Mesendoderm (in vitro differentiated cells): ENCODE data around the gene SRRM4.

Experiments
- DNase-seq: peaks from one replicate; pipeline ENCODE4 v3.0.0; 2013
- H2AK5ac ChIP-seq: 2 replicates; pipeline ENCODE4 v1.6.1; 2013; ENCODE audit warnings: low read length, inconsistent platforms
- H2BK120ac ChIP-seq: 2 replicates; pipeline ENCODE4 v1.6.1; 2013; ENCODE audit warnings: low read depth, mild to moderate bottlenecking, low read length, moderate library complexity, mixed read lengths
- H2BK15ac ChIP-seq: replicated peaks from 2 replicates; pipeline ENCODE4 v1.6.1; 2013; ENCODE audit warnings: low read depth, mild to moderate bottlenecking, moderate library complexity
- H2BK5ac ChIP-seq: 2 replicates; pipeline ENCODE4 v1.6.1; 2013; ENCODE audit warnings: low read length, inconsistent platforms
- H3K18ac ChIP-seq: 2 replicates; pipeline ENCODE4 v1.6.1; 2013; ENCODE audit warnings: mild to moderate bottlenecking, low read length, mixed read lengths
- H3K23ac ChIP-seq: one replicate; pipeline ENCODE4 v1.6.1; 2013; ENCODE audit warnings: low read length
- H3K27ac ChIP-seq: 2 replicates; pipeline ENCODE4 v1.5.1; 2013; ENCODE audit warnings: low read depth, mild to moderate bottlenecking, inconsistent platforms, low read length, moderate library complexity
- H3K27me3 ChIP-seq: 2 replicates; pipeline ENCODE4 v1.6.1; 2013; ENCODE audit warnings: low read length, control low read depth, mild to moderate bottlenecking, inconsistent platforms; ENCODE audit not compliant: insufficient read depth, poor library complexity
- H3K36me3 ChIP-seq: 2 replicates; pipeline ENCODE4 v1.6.1; 2013; ENCODE audit warnings: low read length, inconsistent platforms; ENCODE audit not compliant: control insufficient read depth, insufficient read depth
- H3K4ac ChIP-seq: one replicate; pipeline ENCODE4 v1.6.1; 2013; ENCODE audit warnings: low read depth, mild to moderate bottlenecking, low read length, moderate library complexity
- H3K4me1 ChIP-seq: 2 replicates; pipeline ENCODE4 v1.6.1; 2013; ENCODE audit warnings: low read depth, low read length, inconsistent platforms; ENCODE audit not compliant: control insufficient read depth
- H3K4me2 ChIP-seq: 2 replicates; pipeline ENCODE4 v1.6.1; 2013; ENCODE audit warnings: low read length
- H3K4me3 ChIP-seq: 2 replicates; pipeline ENCODE4 v1.5.1; 2013; ENCODE audit warnings: mild to moderate bottlenecking, low read length
- H3K56ac ChIP-seq: one replicate; pipeline ENCODE4 v1.6.1; 2013; ENCODE audit warnings: low read length
- H3K79me1 ChIP-seq: 2 replicates; pipeline ENCODE4 v1.6.1; 2013; ENCODE audit warnings: low read length, inconsistent platforms
- H3K79me2 ChIP-seq: 2 replicates; pipeline ENCODE4 v1.6.1; 2013; ENCODE audit warnings: mild to moderate bottlenecking, low read length; ENCODE audit not compliant: control insufficient read depth, insufficient read depth
- H3K9ac ChIP-seq: 2 replicates; pipeline ENCODE4 v1.6.1; 2013; ENCODE audit warnings: low read length, inconsistent platforms
- H4K5ac ChIP-seq: one replicate; pipeline ENCODE4 v1.6.1; 2013; ENCODE audit warnings: low read length
- H4K8ac ChIP-seq: one replicate; pipeline ENCODE4 v1.6.1; 2013; ENCODE audit warnings: low read depth, mild to moderate bottlenecking, control low read depth, low read length, moderate library complexity
- WGBS: extraction: QIAGEN DNeasy Blood & Tissue Kit; methylation state at CpG from one replicate; pipeline ENCODE4 v1.1.7; 2013; ENCODE audit warnings: low lambda C conversion rate, missing lambda C conversion rate; ENCODE audit not compliant: insufficient coverage; ENCODE audit errors: extremely low coverage; 5-methylcytosine and 5-hydroxymethylcytosine counted together

Gene SRRM4

DNA sequence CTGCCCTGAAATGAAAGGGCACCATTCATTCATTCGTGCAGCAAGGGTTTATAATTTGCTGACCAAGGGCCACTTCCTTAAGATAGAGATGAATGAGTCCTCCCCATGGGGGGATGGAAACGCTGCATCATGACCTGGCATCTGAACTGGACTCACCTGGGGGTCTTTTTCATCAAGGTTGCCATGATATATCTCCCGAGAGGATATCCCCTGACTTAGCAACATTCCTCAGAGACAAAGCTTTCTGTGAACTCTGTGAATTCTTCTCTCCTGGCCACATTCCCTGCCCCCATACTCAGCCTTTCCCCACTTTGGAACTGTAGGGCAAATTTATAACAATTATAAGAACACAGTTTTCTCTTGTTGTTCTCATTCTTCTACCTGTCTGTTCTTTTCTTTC, 30.8 kb downstream of the SRRM4 start:
- H3K4me1 ChIP-seq, result peaks cover 15% of the 10 kb centered on the region
- H3K27ac ChIP-seq, result no peak overlapping the region
- H3K27me3 ChIP-seq, result no peaks in the 10 kb centered on the region
- no peaks in the 10 kb centered on the region for H3K79me2 ChIP-seq
- no peak overlapping the region for H3K23ac ChIP-seq
- H3K36me3 ChIP-seq, result no peaks in the 10 kb centered on the region
- H2BK120ac ChIP-seq, result no peak overlapping the region
- no peak overlapping the region for H4K5ac ChIP-seq
- H3K4ac ChIP-seq, result no peak overlapping the region
- no peak overlapping the region for H3K4me2 ChIP-seq
- H4K8ac ChIP-seq, result no peak overlapping the region
- H3K9ac ChIP-seq, result no peak overlapping the region
- H2AK5ac ChIP-seq, result no peak overlapping the region
- WGBS, result no CpG with 5 or more reads among the region's 3 CpGs
- no peak overlapping the region for H3K4me3 ChIP-seq
- no peak overlapping the region for H2BK5ac ChIP-seq
- no peaks in the 10 kb centered on the region for H3K79me1 ChIP-seq
- no peak overlapping the region for H3K56ac ChIP-seq
- peak; percentile 85 for DNase-seq
- no peak overlapping the region for H2BK15ac ChIP-seq
- H3K18ac ChIP-seq, result no peak overlapping the region

DNA sequence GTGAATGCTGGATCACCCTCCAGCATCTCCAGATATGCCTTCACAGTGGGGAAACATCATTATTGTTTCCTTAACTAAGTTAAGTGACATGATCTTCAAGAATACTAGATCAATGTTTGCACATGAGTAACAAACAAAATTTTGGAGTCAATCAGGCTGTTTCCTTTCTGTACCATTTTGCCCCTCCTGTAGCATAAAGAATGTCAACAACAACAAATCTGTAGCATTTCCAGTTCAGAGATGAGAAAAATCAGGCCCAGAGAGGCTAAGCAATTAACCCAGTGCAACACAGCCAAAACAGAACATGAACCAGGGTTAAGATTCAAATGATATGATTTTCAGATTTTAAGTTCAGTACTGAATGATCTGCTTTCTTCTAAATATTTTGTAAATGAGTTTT, 31.7 kb downstream of the SRRM4 start:
- Histone ChIP-seq H2AK5ac (no peak overlapping the region), H3K4me3 (no peak overlapping the region), H2BK15ac (no peak overlapping the region), H3K56ac (no peak overlapping the region), H3K27ac (no peak overlapping the region), H2BK5ac (no peak overlapping the region), H3K18ac (no peak overlapping the region), H4K8ac (no peak overlapping the region), H3K79me1 (no peaks in the 10 kb centered on the region), H3K4me2 (no peak overlapping the region), H3K4ac (no peak overlapping the region), H4K5ac (no peak overlapping the region), H3K9ac (no peak overlapping the region), H3K79me2 (no peaks in the 10 kb centered on the region), H3K23ac (no peak overlapping the region), H3K27me3 (no peaks in the 10 kb centered on the region), H2BK120ac (no peak overlapping the region), H3K4me1 (peaks cover 15% of the 10 kb centered on the region), H3K36me3 (no peaks in the 10 kb centered on the region)
- no peak for DNase-seq

DNA sequence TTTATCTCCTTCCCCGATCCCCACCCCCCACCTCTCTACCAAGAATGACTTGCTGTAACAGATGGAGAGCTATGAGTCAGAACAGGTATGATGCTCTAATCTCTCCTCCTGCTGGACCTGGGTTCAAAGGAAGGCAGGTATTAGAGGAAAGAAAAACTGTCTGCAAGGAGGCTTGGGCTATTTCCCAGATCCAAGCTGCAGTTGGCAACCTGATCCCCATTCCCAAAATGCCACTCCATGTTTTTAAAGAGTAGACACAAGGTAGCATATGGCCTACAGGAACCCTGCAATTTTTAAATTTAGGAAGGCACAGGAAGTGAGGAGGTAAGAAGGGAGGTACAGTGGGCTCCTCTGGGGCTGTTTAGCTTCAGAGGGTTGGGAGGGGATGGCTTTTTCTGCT, 33.0 kb downstream of the SRRM4 start:
- Histone ChIP-seq H4K8ac (no peak overlapping the region), H2BK15ac (no peak overlapping the region), H3K4ac (no peak overlapping the region), H3K36me3 (no peaks in the 10 kb centered on the region), H3K18ac (no peak overlapping the region), H3K79me1 (no peaks in the 10 kb centered on the region), H3K27ac (no peak overlapping the region), H3K9ac (no peak overlapping the region), H4K5ac (no peak overlapping the region), H3K23ac (no peak overlapping the region), H2BK120ac (no peak overlapping the region), H3K27me3 (no peaks in the 10 kb centered on the region), H2BK5ac (no peak overlapping the region), H3K4me3 (no peak overlapping the region), H3K4me1 (peaks cover 16% of the 10 kb centered on the region), H3K4me2 (no peak overlapping the region), H3K56ac (no peak overlapping the region), H2AK5ac (no peak overlapping the region), H3K79me2 (no peaks in the 10 kb centered on the region)
- no CpG with 5 or more reads among the region's 1 CpG for WGBS
- DNase-seq, result no peak

DNA sequence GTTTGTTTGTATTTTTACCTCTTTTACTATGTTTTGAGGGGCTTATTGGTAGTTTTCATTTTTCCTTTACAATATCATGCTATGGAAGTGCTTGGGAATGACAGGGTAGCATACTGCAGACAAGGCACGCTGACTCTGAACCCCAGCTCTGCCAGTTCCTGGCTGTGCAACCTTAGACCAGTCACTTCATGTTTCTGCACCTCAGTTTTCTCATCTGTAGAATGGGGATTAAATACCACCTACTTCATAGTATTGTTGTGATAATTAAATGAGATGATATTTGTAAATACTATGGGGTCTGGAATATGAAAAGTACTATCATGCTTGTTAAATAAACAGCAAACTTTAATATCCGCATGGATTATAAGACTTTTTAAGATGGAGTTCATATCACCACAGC, 35.4 kb downstream of the SRRM4 start:
- Histone ChIP-seq H3K36me3 (no peaks in the 10 kb centered on the region), H3K79me1 (no peaks in the 10 kb centered on the region), H4K8ac (no peak overlapping the region), H3K4me3 (no peak overlapping the region), H3K23ac (no peak overlapping the region), H3K27ac (no peak overlapping the region), H3K79me2 (no peaks in the 10 kb centered on the region), H3K9ac (no peak overlapping the region), H3K18ac (no peak overlapping the region), H2AK5ac (no peak overlapping the region), H3K27me3 (no peaks in the 10 kb centered on the region), H3K4me2 (no peak overlapping the region), H2BK15ac (no peak overlapping the region), H4K5ac (no peak overlapping the region), H3K4ac (no peak overlapping the region), H2BK120ac (no peak overlapping the region), H3K56ac (no peak overlapping the region), H3K4me1 (peaks cover 11% of the 10 kb centered on the region), H2BK5ac (no peak overlapping the region)
- no peak for DNase-seq
- WGBS, result no CpG with 5 or more reads among the region's 2 CpGs

DNA sequence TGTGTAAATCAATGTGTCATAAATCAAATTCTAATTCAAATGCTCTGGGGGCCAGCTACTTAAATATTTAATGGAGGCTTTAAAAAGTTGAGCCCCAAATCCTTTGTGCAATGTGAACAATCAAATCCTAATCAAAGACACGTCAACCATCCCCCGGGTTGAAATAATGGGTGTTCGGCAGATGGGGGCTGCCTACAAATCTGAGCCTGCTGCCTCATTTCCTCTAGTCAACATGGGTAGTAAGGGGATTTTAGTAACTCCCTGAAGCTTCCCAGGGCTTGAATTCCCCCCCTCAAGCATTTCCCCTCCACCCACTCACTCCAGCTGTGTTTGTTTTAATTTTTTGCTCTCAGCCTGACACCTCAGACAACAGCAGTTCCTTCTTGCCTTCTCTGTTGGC, 37.8 kb downstream of the SRRM4 start:
- no peak overlapping the region for H2AK5ac ChIP-seq
- H3K27me3 ChIP-seq, result no peaks in the 10 kb centered on the region
- H3K4me3 ChIP-seq, result no peak overlapping the region
- H3K79me1 ChIP-seq, result no peaks in the 10 kb centered on the region
- no peak overlapping the region for H3K4me2 ChIP-seq
- no peak for DNase-seq
- no peak overlapping the region for H3K56ac ChIP-seq
- H3K4ac ChIP-seq, result no peak overlapping the region
- no peaks in the 10 kb centered on the region for H3K36me3 ChIP-seq
- no peak overlapping the region for H4K5ac ChIP-seq
- no peak overlapping the region for H4K8ac ChIP-seq
- no peak overlapping the region for H2BK120ac ChIP-seq
- H2BK15ac ChIP-seq, result no peak overlapping the region
- H3K23ac ChIP-seq, result no peak overlapping the region
- peaks cover 3% of the 10 kb centered on the region for H3K4me1 ChIP-seq
- no peak overlapping the region for H3K18ac ChIP-seq
- H3K79me2 ChIP-seq, result no peaks in the 10 kb centered on the region
- no peak overlapping the region for H2BK5ac ChIP-seq
- H3K9ac ChIP-seq, result no peak overlapping the region
- H3K27ac ChIP-seq, result no peak overlapping the region
- no CpG with 5 or more reads among the region's 3 CpGs for WGBS

DNA sequence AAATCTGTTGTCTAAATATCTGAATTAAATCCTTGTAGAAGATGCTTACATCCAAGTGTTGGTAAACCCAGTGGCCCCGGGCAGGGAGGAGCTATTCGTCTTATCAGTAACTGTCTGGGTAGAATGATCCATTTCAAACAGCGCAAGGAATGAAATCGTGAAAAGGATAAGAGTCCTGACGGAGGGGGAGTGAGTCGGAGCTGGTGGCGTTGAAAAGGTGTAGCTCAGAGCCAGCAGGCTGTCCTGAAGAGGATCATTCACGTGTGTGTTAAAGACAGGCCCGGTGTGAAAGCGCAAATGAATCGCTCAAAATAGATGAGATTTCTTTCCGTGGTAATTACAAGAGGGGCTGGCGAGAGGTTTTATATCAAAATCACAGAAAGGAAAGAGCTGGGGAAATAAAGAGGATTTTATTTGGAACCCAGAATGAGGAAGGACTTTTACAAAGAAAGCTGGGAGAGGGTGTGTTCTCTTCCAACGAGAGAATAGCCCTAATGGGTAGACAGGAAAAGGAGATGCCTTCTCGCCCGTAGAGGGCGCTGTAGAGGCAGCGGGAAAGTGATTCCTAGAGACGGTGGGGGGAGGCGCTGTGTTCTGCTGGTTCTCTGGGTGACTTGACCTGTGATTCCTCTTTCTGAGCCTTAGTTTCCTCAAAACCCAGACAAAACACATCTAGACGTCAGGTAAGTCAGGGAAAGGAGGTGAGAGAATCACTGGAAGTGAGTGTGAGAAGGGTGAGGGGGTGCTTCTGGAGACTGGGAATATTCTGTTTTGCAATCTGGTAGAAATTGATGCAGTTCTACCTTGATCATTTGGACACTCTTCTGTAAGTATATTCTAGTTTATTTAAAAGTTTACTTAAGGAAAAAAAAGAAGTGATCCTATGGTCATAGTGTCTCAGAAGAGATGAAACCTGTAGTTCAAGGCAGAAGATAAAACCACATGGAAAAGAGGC, 39.3 kb downstream of the SRRM4 start:
- Histone ChIP-seq H4K8ac (no peak overlapping the region), H3K18ac (no peak overlapping the region), H2AK5ac (no peak overlapping the region), H3K9ac (peak overlapping the region; percentile 15), H3K23ac (no peak overlapping the region), H3K79me2 (no peaks in the 10 kb centered on the region), H2BK15ac (no peak overlapping the region), H4K5ac (no peak overlapping the region), H2BK120ac (no peak overlapping the region), H3K4ac (no peak overlapping the region), H2BK5ac (no peak overlapping the region), H3K4me1 (peaks cover 3% of the 10 kb centered on the region), H3K27me3 (no peaks in the 10 kb centered on the region), H3K56ac (no peak overlapping the region), H3K36me3 (no peaks in the 10 kb centered on the region), H3K4me3 (no peak overlapping the region), H3K27ac (no peak overlapping the region), H3K79me1 (no peaks in the 10 kb centered on the region), H3K4me2 (no peak overlapping the region)
- WGBS, result no CpG with 5 or more reads among the region's 21 CpGs
- peak; percentile 88 for DNase-seq
